HG02981 (cell line): ENCODE measurements around the gene STMN1.

Source experiments
- ATAC-seq: cut with Tn5 transposase; IDR thresholded peaks from one replicate; pipeline ENCODE4 v1.9.1; 2021; ENCODE audit warnings: mild to moderate bottlenecking, moderate library complexity; ENCODE audit not compliant: unreplicated experiment

STMN1 gene

GRCh38 chr1:25871704-25872494 lies 34.3 kb downstream of the STMN1 start:
- no peak for ATAC-seq

GRCh38 chr1:25871086-25871703 lies 35.0 kb downstream of the STMN1 start:
- ATAC-seq = no peak

- ATAC-seq = no peak
Measured at GRCh38 chr1:25870614-25871013, 35.6 kb downstream of the STMN1 start.

- ATAC-seq = no peak
Measured at GRCh38 chr1:25869909-25870606, 36.2 kb downstream of the STMN1 start.

- no peak for ATAC-seq
Measured at GRCh38 chr1:25867210-25867991, 38.8 kb downstream of the STMN1 start.

GRCh38 chr1:25866288-25866687 lies 39.9 kb downstream of the STMN1 start:
- ATAC-seq = no peak

GRCh38 chr1:25864434-25864833 lies 41.8 kb downstream of the STMN1 start:
- no peak for ATAC-seq

- ATAC-seq = no peak
Measured at GRCh38 chr1:25863486-25864262, 42.5 kb downstream of the STMN1 start.

GRCh38 chr1:25862785-25863485 lies 43.3 kb downstream of the STMN1 start:
- no peak for ATAC-seq

- ATAC-seq = no peak
Measured at GRCh38 chr1:25861316-25862286, 44.6 kb downstream of the STMN1 start.

- ATAC-seq = peak; percentile 81
Measured at GRCh38 chr1:25858906-25859789, 47.1 kb downstream of the STMN1 start, which contains the start of gene AUNIP. TSS of gene AUNIP (minus strand) at chr1:25859457. CDS start at chr1:25859357, 100 bp downstream.

- ATAC-seq = no peak
Measured at GRCh38 chr1:25858494-25858893, 47.7 kb downstream of the STMN1 start.

- no peak for ATAC-seq
Measured at GRCh38 chr1:25856856-25857255, 49.4 kb downstream of the STMN1 start.

GRCh38 chr1:25854554-25854953 lies 51.7 kb downstream of the STMN1 start:
- ATAC-seq = no peak
